ENCODE results near the gene CRELD1. TPM values are rescaled to one million over a fixed set of nuclear protein-coding genes. Genes with fewer than 3 reads are reported as not detected.

CRELD1 gene
- total RNA-seq, 6 experiments from 2014 or later, result 11.3 to 22.6 (median 12.4) TPM

- TF ChIP-seq CTCF (IDR thresholded peaks at IDR 0.05), result no peak
- Mint-ChIP-seq H3K36me3 (ENCODE audit: low read depth) (no peaks in the 10 kb centered on the region; the same call in 1 of the 2 replicates), H3K9me3 (no peaks in the 10 kb centered on the region), H3K4me3 (peak overlapping the region; percentile 88; the same call in 1 of the 2 replicates), H3K27me3 (ENCODE audit: insufficient read depth) (peaks cover 3% of the 10 kb centered on the region; the same call in 1 of the 2 replicates), H3K4me1 (ENCODE audit: low read depth) (peaks cover 32% of the 10 kb centered on the region), H3K27ac (no peak overlapping the region)
- no peak for DNase-seq
Observed at GRCh38 chr3:9914559-9915253, 18.9 kb upstream of the CRELD1 start.

- peak; percentile 51 for DNase-seq
- Mint-ChIP-seq H3K4me3 (peak overlapping the region; percentile 88), H3K36me3 (ENCODE audit: low read depth) (no peaks in the 10 kb centered on the region; the same call in 1 of the 2 replicates), H3K4me1 (ENCODE audit: low read depth) (peaks cover 32% of the 10 kb centered on the region), H3K9me3 (no peaks in the 10 kb centered on the region), H3K27ac (peak overlapping the region; percentile 93), H3K27me3 (ENCODE audit: insufficient read depth) (peaks cover 3% of the 10 kb centered on the region; the same call in 1 of the 2 replicates)
- peak; percentile 75 for TF ChIP-seq CTCF (IDR thresholded peaks at IDR 0.05)
Observed at GRCh38 chr3:9915254-9916141, 18.1 kb upstream of the CRELD1 start.

DNA sequence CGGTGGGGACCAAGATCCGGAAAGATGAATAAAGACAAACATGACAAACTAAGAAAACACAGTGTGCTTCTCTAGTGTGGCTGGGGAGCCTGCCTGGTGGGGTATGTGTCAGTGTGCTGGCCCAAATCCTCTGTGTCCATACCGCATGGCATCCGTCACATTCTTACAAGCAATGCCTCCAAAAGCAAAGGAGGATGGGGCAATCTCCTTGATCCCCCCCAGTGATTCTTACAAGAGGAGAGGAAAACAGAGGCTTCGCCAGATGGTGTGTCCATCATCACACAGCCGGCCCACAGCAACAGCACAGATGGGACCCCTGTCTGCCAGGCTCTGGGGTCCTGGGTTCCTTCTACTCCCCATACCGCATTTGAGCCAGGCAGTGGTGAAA is 17.3 kb upstream of the CRELD1 start:
- no peak for TF ChIP-seq CTCF (IDR thresholded peaks at IDR 0.05)
- peak overlapping the region; percentile 93 for H3K27ac Mint-ChIP-seq
- peaks cover 1% of the 10 kb centered on the region; the same call in 1 of the 2 replicates for H3K27me3 Mint-ChIP-seq (ENCODE audit: insufficient read depth)
- no peaks in the 10 kb centered on the region for H3K9me3 Mint-ChIP-seq
- H3K4me1 Mint-ChIP-seq (ENCODE audit: low read depth), result peaks cover 32% of the 10 kb centered on the region
- H3K36me3 Mint-ChIP-seq (ENCODE audit: low read depth), result no peaks in the 10 kb centered on the region; the same call in 1 of the 2 replicates
- DNase-seq, result peak; percentile 64
- H3K4me3 Mint-ChIP-seq, result peak overlapping the region; percentile 88

DNA sequence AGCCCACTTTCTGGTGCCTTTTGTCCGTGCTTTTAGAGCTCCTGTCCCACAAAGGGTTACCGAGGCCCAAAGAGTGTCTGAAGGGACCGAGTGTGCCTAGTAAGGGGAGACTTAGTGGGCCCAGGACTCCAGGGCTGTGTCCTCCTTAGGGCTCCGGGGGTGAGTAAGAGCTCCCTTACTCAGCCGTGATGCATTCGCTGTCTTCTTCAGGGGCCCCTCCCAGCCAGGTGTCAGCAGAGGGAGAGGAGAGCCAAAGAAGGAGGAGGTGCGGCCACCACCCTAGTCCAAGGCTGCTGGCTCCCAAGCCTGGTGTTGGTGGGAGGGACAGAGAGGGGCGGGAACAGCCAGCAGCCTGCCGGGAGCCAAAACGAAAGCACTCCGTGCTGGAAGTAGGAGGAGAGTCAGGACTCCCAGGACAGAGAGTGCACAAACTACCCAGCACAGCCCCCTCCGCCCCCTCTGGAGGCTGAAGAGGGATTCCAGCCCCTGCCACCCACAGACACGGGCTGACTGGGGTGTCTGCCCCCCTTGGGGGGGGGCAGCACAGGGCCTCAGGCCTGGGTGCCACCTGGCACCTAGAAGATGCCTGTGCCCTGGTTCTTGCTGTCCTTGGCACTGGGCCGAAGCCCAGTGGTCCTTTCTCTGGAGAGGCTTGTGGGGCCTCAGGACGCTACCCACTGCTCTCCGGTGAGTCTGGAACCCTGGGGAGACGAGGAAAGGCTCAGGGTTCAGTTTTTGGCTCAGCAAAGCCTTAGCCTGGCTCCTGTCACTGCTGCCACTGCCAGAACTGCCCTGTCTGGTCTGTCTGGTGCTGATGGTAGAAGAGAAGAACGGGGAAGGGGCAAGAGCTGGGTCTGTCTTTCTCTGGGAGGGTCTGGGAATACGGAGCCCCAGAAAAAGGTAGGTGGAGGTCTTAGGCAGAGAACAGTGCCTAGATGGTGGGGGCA is 16.6 kb upstream of the CRELD1 start, which contains the start of gene IL17RC:
Gene IL17RC (plus strand): TSS at position 365 of the 947 bp plus-strand sequence. CDS start 218 bp downstream, at position 583.
- Mint-ChIP-seq H3K9me3 (no peaks in the 10 kb centered on the region), H3K4me1 (ENCODE audit: low read depth) (peaks cover 32% of the 10 kb centered on the region), H3K36me3 (ENCODE audit: low read depth) (no peaks in the 10 kb centered on the region; the same call in 1 of the 2 replicates), H3K27me3 (ENCODE audit: insufficient read depth) (no peaks in the 10 kb centered on the region; the same call in 1 of the 2 replicates), H3K27ac (peak within 1 kb of the TSS; percentile 93), H3K4me3 (peak within 1 kb of the TSS; percentile 88)
- peak; percentile 9; the same call in 1 of the 2 replicates for TF ChIP-seq CTCF (IDR thresholded peaks at IDR 0.05)
- peak; percentile 95 for DNase-seq

Measured in HFFc6 (cell line).